GM19035 (cell line): Measurements from ENCODE around the gene LRMDA.

ENCODE experiments used
- ATAC-seq: cut with Tn5 transposase; IDR thresholded peaks from one replicate; pipeline ENCODE4 v1.9.1; 2021; ENCODE audit not compliant: unreplicated experiment

Gene LRMDA

GRCh38 chr10:75531571-75532031, 100.2 kb downstream of the LRMDA start:
- ATAC-seq, result no peak

DNA sequence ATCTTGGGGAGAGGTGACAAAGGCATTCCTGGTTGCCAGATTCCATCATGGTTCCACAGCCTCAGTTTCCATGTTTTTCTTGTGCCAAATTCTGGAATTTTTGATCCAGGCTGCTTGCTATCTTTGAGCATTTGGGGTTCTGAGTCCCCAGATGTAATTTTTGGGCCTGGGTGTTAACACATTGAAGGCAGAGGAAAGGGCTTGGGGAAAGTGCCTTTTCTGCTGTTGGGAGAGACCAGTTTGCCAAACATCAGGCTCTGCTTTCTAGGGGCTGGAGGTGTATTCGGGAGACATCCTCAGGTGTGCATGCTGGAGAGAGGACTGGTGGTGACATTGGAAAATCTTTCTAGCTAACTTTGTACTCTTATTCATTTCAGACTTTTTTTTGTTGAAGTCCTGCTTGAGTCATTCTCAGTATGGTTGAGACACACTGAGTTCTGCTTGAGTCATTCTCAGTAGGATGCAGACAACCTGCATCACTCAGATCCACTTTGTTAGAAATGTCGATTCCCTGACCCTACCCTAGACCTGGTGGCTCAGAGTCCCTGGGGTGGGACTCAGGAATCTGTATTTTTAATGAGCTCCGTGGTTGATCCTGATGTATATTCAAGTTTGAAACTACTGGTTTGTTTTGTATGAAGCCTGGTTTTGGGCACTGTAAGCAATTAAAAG, 101.0 kb downstream of the LRMDA start:
- no peak for ATAC-seq

GRCh38 chr10:75538144-75538543, 106.7 kb downstream of the LRMDA start:
- ATAC-seq, result no peak

DNA sequence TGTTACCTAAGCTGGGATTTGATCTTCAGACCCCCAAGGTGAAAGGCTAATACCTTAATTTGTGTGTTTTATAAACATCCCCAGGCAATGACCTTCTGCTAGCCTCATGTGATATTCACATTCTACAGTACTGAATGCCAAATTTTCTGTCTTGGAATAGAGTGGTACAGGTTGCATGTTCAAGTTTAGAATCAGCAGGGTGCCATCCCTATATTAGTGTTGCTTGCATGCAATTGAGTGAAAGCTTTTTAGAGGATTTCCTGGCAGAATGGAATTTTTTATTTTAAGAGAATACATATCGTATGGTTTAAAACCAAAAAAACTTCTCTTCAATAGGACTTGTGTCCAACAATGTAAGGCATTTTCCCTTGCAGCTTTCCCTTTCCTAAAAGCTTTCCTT, 107.3 kb downstream of the LRMDA start:
- ATAC-seq, result no peak

DNA sequence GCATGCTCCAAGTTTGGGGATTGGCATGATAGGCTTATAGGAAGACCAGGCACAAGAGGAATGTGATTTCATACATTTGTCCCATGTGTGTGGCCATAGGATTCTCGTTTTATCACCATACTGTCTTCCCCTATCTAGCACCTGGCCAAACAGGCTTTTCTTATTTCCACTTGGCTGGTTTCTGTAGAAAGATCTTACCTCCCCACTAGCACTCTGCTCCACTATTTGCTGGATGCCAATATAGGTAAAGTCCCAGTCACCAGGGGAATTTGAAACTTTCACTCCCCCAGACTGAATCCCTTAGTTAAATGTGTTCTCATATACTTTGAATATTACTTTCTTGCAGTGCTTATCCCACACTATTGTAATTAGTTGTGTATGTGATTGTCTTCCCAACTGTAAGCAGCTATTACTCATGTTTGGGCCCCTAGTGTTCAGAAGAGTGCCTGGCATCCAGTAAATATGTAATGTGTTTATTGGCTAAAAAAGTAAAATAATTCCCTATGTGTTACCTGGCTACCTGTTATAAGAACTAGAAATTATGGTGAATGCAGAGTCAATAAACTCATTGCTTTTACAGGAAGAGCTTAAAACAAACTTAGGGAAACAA, 109.0 kb downstream of the LRMDA start:
- no peak for ATAC-seq

DNA sequence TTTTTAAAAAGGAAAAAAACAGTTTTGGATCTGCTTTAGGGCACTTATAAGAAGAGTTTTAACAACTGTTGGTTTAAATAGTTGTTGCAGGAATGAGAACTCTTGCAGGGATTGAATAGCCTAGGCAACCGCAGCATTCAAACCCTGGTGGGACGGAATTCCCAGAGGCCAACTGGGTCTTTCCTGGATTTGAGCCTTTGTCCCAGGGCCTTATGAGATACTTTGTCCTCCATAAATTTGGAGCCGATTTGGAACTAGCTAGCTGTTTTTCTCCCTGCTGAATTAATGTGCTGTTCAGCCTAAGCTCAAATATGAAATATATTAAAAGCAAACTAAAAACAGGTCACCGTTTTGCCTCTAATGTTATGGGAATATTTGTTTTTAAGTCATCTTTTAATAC, 109.6 kb downstream of the LRMDA start:
- no peak for ATAC-seq

DNA sequence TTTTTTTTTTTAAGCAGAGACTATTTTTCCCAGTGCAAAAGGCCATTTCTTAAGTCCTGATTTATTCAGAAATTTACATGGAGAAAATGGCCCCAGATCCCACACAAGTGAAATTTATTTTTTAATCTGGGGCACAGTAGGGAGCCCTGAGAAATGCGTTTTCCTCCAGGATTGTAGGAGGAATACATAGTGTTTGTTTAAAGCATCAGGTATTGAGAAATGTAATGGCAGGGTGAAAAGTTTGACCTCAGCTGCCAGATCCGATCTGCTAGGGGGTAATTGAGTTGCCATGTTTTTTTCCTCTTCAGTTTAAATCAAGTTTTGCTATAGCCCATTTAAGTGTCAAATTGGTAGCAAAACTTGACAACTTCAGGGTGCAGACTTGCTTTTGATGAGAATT, 110.0 kb downstream of the LRMDA start:
- no peak for ATAC-seq

DNA sequence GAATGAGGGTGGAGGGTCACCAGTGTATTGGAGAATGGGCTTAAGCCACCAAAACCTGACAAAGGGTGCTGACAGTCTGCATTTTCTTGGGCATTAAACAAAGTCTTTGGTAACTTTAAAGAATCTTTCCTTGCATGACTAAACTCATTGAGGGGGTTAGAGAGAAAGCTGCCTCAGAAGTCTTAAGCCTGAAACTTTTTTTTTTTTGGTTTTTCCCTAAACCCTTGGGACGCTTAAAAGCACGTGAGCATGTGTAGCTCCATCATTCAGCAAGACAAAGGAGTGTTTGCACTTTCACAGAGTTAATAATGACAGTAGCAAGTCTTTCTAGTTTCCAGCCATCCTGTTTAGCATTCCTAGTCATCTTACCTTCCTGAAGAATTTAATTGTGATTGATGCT, 110.7 kb downstream of the LRMDA start:
- ATAC-seq, result no peak

DNA sequence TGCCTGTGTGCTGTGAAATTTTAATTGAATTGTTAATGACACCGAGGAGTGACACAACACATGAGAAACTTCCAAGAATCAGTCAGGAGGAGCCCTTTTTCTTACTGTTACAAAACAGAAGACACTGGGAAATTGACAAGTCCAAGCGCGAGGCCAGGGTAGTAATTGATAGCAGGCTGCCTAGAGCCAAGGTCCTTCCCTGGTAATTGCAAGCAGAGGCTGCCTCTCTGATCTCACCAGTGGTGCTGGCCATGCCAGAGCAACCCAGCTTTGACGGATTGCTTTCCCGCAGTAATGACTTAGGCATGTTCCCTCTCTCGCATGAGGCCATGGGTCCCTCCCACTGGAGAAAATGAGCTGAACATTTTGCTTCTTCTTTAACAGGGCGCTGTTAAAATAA, 111.5 kb downstream of the LRMDA start:
- no peak for ATAC-seq

DNA sequence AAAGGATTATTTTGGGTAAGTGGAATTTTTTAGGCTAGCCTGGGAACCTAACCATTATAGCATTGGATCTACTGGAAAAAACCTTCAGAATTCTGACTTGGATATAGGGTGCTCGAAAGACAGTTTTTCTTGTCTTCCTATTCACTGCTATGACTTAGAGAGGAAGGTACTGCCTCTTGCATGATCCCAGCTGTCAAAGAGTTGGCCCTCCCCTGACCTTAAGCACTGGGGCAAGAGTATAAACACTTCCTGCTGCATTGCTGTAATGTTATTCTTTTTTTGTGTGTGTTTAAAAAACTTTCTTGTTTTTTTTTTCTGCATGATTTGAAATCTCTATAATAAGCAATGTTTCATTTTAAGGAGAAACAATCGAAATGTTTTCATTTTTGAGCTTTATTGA, 113.0 kb downstream of the LRMDA start:
- no peak for ATAC-seq

DNA sequence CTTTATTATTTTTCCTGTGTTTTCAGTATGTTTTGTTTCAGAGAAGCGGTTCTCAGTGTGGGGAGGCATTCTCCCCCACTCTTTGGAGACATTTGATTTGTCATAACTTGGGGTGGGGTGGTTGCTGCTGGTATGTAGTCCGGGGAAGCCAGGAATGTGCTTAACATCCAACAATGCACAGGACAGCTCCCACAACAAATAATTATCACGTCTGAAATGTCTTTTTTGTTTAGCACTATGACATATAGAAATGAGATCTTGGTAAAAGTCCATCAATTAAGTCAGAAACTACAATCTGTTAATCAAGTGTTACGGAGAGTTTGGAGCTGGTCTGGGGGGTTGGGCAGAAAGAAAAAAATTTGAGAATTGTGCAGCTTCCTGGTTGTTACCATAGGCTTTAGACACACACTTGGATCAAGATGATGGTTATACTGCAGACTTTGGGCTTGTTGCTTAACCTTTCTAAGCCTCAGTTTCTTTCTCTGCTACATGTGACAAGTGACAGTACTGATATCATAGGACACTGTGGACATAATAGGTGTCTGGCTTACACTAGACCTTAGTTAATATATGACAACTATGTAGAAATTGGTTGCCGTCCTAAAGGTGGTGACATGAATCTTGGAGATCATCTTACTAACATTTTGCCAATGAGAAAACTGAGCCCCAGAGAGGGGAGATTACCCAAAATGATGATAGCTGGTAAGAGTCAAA, 113.7 kb downstream of the LRMDA start:
- no peak for ATAC-seq

DNA sequence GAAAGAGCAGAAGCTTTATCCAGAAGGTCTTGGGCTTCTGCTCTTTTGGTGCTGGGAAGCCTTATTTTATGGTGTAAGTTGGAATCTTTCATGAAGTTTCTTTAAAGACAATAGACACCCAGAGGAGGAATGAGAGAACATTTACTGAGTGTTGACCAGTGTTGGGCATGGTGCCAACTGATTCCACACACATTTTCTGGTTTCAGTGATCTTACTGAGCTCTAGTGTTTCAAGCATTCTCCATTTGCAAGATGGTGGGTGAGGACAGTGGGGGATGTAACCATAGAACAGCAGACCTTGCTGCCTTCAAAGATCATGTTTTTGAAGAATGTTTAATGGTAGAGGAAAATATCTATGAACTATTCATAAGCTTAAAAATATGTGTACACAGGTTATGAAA, 114.6 kb downstream of the LRMDA start:
- ATAC-seq, result no peak

- ATAC-seq, result no peak
Observed at GRCh38 chr10:75547391-75548298, 116.2 kb downstream of the LRMDA start.

GRCh38 chr10:75548356-75548755, 116.9 kb downstream of the LRMDA start:
- no peak for ATAC-seq

DNA sequence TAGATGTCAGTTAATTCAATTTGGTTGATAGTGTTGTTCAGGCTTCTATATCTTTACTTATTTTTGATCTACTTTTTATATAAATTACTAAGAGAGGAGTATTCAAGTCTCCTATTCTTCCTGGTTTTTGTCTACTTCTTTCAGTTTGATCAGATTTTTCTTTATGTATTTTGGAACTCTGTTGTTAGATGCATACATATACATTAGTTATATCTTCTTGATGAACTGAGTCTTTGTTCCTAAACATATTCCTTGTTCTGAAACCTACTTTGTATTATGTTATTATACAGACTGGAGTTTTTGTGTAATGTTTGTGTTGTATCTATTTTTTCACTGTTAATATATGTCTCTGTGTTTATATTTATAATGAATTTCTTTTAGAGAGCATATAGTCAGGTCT, 118.8 kb downstream of the LRMDA start:
- ATAC-seq, result no peak

DNA sequence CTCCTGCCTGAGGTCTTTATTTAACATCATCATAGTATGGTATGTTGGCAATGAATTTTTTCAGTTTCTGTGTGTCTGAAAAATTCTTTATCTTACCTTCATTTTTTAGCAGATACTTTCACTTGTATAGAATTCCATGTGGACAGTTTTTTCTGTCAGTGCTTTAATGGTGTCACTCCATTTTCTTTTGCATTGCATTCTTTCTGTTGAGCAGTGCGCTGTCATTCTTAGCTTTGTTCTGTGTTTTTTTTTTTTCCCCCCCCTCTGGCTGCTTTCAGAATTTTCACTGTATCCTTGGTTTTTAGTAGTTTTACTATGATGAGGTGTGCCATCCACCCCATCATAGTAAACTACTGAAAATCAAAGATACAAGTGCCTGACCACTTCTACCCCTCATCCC, 120.7 kb downstream of the LRMDA start:
- ATAC-seq, result no peak

- ATAC-seq, result no peak
Observed at GRCh38 chr10:75553550-75553949, 122.1 kb downstream of the LRMDA start.

GRCh38 chr10:75555323-75555722, 123.9 kb downstream of the LRMDA start:
- ATAC-seq, result no peak

DNA sequence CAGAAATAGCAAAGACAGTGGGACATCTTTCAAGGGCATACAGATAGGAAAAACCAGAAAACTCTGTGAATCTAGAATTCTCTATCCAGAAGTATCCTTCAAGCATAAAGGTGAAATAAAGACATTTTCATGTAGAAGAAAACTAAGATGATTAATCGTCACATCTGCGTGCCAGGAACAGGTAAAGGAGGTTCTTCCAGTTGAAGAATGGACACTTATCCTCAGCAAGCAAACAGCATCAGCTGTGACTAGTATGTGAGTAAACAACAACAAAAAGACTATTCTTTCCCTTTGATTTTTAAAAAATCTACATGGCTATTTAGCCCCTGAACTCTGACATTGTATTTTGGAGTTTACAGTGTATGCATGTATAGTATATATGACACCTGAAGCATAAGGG, 124.9 kb downstream of the LRMDA start:
- no peak for ATAC-seq

DNA sequence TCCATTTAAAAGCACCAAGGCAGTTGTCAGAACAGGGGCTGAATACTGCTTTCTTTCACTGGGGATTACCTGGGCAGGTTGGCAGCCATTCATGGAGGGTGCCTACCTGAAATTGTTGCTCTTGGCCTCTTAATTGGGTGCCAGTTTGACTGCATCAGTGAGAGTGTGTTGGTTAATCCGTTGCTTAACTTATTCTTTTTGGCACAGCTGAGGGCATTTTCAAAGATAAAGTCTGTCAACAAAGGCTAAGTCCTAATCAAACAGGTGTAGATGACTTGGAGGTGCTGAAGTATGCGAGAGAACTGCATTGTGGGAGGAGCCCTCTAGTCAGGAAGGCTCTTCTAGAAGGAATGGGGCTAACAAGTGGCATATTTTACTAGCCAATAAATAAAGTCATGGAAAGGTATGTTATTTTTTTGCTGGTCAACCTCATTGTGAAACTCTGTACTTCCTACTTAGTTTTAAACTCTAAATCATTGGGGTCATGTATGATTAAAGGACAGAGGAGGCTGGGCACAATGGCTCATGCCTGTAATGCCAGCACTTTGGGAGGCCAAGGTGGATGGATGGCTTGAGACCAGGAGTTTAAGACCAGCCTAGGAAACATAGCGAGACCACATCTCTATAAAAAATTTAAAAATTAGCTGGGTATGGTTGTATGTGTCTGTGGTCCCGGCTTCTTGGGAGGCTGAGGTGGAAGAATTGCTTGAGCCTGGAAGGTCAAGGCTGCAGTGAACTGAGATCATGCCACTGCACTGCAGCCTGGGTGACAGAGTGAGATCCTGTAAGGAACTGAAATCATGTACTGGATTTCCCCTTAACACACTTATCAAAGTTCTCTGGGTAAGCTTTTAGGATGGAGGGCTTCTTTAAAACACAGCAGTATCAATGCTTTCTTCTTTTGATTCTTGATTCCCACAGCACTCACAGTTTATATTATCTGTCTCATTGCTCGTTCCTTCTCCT, 134.1 kb downstream of the LRMDA start:
- no peak for ATAC-seq
